ENCODE results near the gene RETREG2.

GRCh38 chr2:219228041-219228910 is 50.2 kb downstream of the RETREG2 start:
- TF ChIP-seq CTCF (IDR thresholded peaks at IDR 0.05) (no peak), POLR2A (IDR thresholded peaks at IDR 0.05) (no peak)

All from heart left ventricle (tissue), 13 donors.